M059J (cell line): Measurements from ENCODE around the gene SYMPK. TPM values are rescaled to one million over a fixed set of nuclear protein-coding genes. Genes with fewer than 3 reads are reported as not detected.

Experiments used
- DNase-seq: peaks from one replicate; pipeline ENCODE4 v3.0.0-alpha.2; 2012; ENCODE audit warnings: low read depth
- total RNA-seq: library from RNA; depleted of rRNA; stranded (reverse); fragments of >200 nt; shearing (Covaris generic); gene quantifications from 2 replicates; pipeline ENCODE4 v1.2.3, GENCODE V29; 2014; rRNA removed

SYMPK gene
- total RNA-seq, 1 experiment from 2014 or later = 36.5 TPM

- no peak for DNase-seq
Observed at GRCh38 chr19:45766869-45767346, 96.0 kb downstream of the SYMPK start.

- DNase-seq = no peak
Observed at GRCh38 chr19:45766296-45766868, 96.6 kb downstream of the SYMPK start.

GRCh38 chr19:45765702-45766295 is 97.1 kb downstream of the SYMPK start:
- DNase-seq = no peak

Other genes starting within 250 kb of the SYMPK start
- gene EML2, start 223.8 kb downstream of the SYMPK start, total RNA-seq = 8.9 and 12.7 TPM in 2 replicates
- 0.02 and 0.32 TPM in 2 replicates for gene GIPR, start 194.9 kb downstream of the SYMPK start, total RNA-seq
- gene SNRPD2, start 171.2 kb downstream of the SYMPK start, total RNA-seq = 294 and 342 TPM in 2 replicates
- gene QPCTL, start 170.5 kb downstream of the SYMPK start, total RNA-seq = 12.8 and 25.3 TPM in 2 replicates
- 4.4 and 6.9 TPM in 2 replicates for gene FBXO46, start 132.3 kb downstream of the SYMPK start, total RNA-seq
- 0.25 TPM in 1 of 2 replicates, not detected in the other for gene MEIOSIN, start 129.7 kb downstream of the SYMPK start, total RNA-seq
- 8.7 and 14.8 TPM in 2 replicates for gene SIX5, start 93.9 kb downstream of the SYMPK start, total RNA-seq
- gene DMPK, start 80.7 kb downstream of the SYMPK start, total RNA-seq = 22.7 and 40.4 TPM in 2 replicates
- 16.0 and 38.2 TPM in 2 replicates for gene DMWD, start 70.3 kb downstream of the SYMPK start, total RNA-seq
- not detected in 2 replicates for gene RSPH6A, start 47.8 kb downstream of the SYMPK start, total RNA-seq
- 0.27 TPM in 1 of 2 replicates, not detected in the other for gene FOXA3, start 1.2 kb upstream of the SYMPK start, total RNA-seq
- 10.7 and 29.4 TPM in 2 replicates for gene IRF2BP1, start 23.0 kb upstream of the SYMPK start, total RNA-seq
- 1.0 and 4.7 TPM in 2 replicates for gene MYPOP, start 39.5 kb upstream of the SYMPK start, total RNA-seq
- gene NANOS2, start 51.6 kb upstream of the SYMPK start, total RNA-seq = not detected in 2 replicates
- gene NOVA2, start 110.7 kb upstream of the SYMPK start, total RNA-seq = 0.10 TPM in 2 replicates
- 4.0 and 7.8 TPM in 2 replicates for gene CCDC61, start 132.3 kb upstream of the SYMPK start, total RNA-seq
- gene PGLYRP1, start 159.9 kb upstream of the SYMPK start, total RNA-seq = not detected in 2 replicates
- not detected in 2 replicates for gene IGFL4, start 177.9 kb upstream of the SYMPK start, total RNA-seq